NCI-H2227 treated with DMSO at 0.1 percent for 48 hours (cell line): Measurements from ENCODE around the gene GTF2F1.
"Not testable (repeated sequence)": the region's sequence is repeated elsewhere in the genome, so short reads cannot be mapped to it uniquely, and the experiment has no call there.

Source experiments
- DNase-seq: peaks from one replicate; lab custom pipeline; 2025; lab: John Stamatoyannopoulos, UW

Gene GTF2F1

GRCh38 chr19:6355321-6356040 is 37.5 kb downstream of the GTF2F1 start:
- not testable (repeated sequence) for DNase-seq

- DNase-seq: no peak
Measured at GRCh38 chr19:6354098-6354674, 38.8 kb downstream of the GTF2F1 start.

- no peak for DNase-seq
Measured at GRCh38 chr19:6352381-6353165, 40.4 kb downstream of the GTF2F1 start.

- no peak for DNase-seq
Measured at GRCh38 chr19:6350688-6351087, 42.3 kb downstream of the GTF2F1 start.

- not testable (repeated sequence) for DNase-seq
Measured at GRCh38 chr19:6349271-6349670, 43.7 kb downstream of the GTF2F1 start.

GRCh38 chr19:6343462-6343861 is 49.5 kb downstream of the GTF2F1 start:
- DNase-seq: no peak

- no peak for DNase-seq
Measured at GRCh38 chr19:6340493-6341201, 52.3 kb downstream of the GTF2F1 start.

GRCh38 chr19:6334490-6335285 is 58.3 kb downstream of the GTF2F1 start:
- no peak for DNase-seq

- DNase-seq: no peak
Measured at GRCh38 chr19:6333439-6333838, 59.5 kb downstream of the GTF2F1 start, which contains the start of gene ACER1. TSS of gene ACER1 (minus strand) at chr19:6333612. CDS start at chr19:6333551, 61 bp downstream.
